ENCODE measurements around the gene VPS16. TPM values are rescaled to one million over a fixed set of nuclear protein-coding genes. Genes with fewer than 3 reads are reported as not detected.

VPS16 gene
- total and polyA plus RNA-seq, 2 donors (not counting 1 experiment from before 2014, with no cell fraction given), result 63.0 to 68.2 TPM

DNA sequence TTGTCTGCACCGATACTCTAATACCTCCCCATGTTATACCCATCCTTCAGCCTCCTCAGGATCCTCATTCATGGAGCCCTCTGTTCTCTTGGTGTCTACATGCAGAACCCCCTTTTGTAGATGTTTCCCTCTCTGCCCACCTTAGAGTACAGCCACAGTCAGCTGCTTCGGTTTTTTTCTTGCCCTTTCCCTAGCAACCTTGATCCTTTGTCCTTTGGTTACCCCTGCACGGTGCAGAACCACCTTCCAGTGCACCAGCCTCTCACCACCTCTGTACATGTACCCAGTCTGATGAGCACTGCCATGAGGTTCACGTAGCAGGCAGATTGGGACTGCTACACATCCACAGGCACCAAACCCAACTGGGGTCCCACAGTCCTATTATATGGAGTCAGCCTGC, 7.3 kb downstream of the VPS16 start:
- CTCF ChIA-PET, result no interaction called here
- H2AFZ ChIP-seq (ENCODE audit: insufficient read depth, low read depth, low read length, poor library complexity, severe bottlenecking), result no peak overlapping the region
- H3K36me3 ChIP-seq (replicated peaks in 1 of 2; ENCODE audit: control extremely low read depth in 1 of 2, control insufficient read depth in 1 of 2, extremely low read depth in 1 of 2, insufficient read depth in 2 of 2, low read length in 1 of 2), result peaks cover 0 to 3% of the 10 kb centered on the region in 2 experiments
- peaks cover 14% of the 10 kb centered on the region for H3K4me1 Mint-ChIP-seq
- no peak overlapping the region for H3K4me3 Mint-ChIP-seq
- no peak for DNase-seq
- peaks cover 0 to 4% (median 0%) of the 10 kb centered on the region in 3 donors for H3K9me3 ChIP-seq (ENCODE audit: control extremely low read depth in 1 of 3, control insufficient read depth in 2 of 3, insufficient read depth in 1 of 3, low read length in 2 of 3)
- POLR2A ChIA-PET, result no interaction called here
- no peak overlapping the region for H3K4me2 ChIP-seq (replicated peaks; ENCODE audit: low read depth, low read length, poor library complexity, severe bottlenecking)
- peaks cover 4% of the 10 kb centered on the region for H4K20me1 ChIP-seq (ENCODE audit: control insufficient read depth, insufficient read depth, low read length, poor library complexity, severe bottlenecking)
- WGBS (ENCODE audit: insufficient coverage), result 98% methylated on average over 4 of the region's 4 CpGs
- no peak overlapping the region for H3K9ac ChIP-seq (ENCODE audit: low read length)
- TF ChIP-seq, protein P1, sequence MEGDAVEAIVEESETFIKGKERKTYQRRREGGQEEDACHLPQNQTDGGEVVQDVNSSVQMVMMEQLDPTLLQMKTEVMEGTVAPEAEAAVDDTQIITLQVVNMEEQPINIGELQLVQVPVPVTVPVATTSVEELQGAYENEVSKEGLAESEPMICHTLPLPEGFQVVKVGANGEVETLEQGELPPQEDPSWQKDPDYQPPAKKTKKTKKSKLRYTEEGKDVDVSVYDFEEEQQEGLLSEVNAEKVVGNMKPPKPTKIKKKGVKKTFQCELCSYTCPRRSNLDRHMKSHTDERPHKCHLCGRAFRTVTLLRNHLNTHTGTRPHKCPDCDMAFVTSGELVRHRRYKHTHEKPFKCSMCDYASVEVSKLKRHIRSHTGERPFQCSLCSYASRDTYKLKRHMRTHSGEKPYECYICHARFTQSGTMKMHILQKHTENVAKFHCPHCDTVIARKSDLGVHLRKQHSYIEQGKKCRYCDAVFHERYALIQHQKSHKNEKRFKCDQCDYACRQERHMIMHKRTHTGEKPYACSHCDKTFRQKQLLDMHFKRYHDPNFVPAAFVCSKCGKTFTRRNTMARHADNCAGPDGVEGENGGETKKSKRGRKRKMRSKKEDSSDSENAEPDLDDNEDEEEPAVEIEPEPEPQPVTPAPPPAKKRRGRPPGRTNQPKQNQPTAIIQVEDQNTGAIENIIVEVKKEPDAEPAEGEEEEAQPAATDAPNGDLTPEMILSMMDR (IDR thresholded peaks at IDR 0.05), result no peak
- TF ChIP-seq EZH2 (IDR thresholded peaks at IDR 0.05; ENCODE audit: borderline replicate concordance, insufficient read depth, low read depth, low read length, poor library complexity, severe bottlenecking), result no peak
- H3K4me1 ChIP-seq (ENCODE audit: control insufficient read depth in 2 of 2, insufficient read depth in 2 of 2, low read length in 2 of 2), result peaks cover 5 to 8% of the 10 kb centered on the region in 2 donors
- H3K27ac Mint-ChIP-seq, result no peak overlapping the region
- intact Hi-C loops (cut with micrococcal nuclease), result no loop called here
- H3K27me3 ChIP-seq (replicated peaks in 1 of 4; ENCODE audit: control extremely low read depth in 1 of 4, control insufficient read depth in 3 of 4, insufficient read depth in 4 of 4, low read length in 3 of 4), result no peaks in the 10 kb centered on the region
- no peak overlapping the region for H3K4me3 ChIP-seq (ENCODE audit: control extremely low read depth in 1 of 5, extremely low read depth in 1 of 5, insufficient read depth in 1 of 5, low read depth in 2 of 5, low read length in 4 of 5)
- no peak for ATAC-seq (ENCODE audit: low read depth)
- no peak overlapping the region for H3K27ac ChIP-seq (ENCODE audit: low read length in 2 of 2)
- H3K9me3 Mint-ChIP-seq (ENCODE audit: insufficient read depth), result no peaks in the 10 kb centered on the region
- H3K79me2 ChIP-seq (ENCODE audit: control insufficient read depth, insufficient read depth, low read length), result peaks cover 15% of the 10 kb centered on the region
- no peaks in the 10 kb centered on the region for H3K27me3 Mint-ChIP-seq

DNA sequence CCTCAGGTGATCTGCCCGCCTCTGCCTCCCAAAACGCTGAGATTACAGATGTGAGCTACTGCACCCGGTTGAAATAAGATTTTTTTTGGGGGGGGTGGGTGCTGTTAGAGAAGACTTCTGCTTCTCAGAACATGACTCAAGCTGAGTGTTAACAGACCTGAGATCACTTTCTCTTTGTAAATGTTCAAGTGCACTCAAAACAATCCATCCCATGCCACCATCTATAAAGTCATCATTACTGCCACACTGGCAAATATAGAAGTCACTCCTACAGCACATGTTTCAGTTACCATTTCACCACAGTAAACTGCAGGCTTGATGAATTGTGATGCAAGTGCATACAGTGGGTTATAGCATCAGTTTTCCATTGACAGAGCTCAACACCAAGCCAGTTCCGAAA, 9.0 kb downstream of the VPS16 start:
- no peak overlapping the region for H3K27ac Mint-ChIP-seq
- no peak for DNase-seq
- H3K79me2 ChIP-seq (ENCODE audit: control insufficient read depth, insufficient read depth, low read length), result peaks cover 19% of the 10 kb centered on the region
- H3K4me2 ChIP-seq (replicated peaks; ENCODE audit: low read depth, low read length, poor library complexity, severe bottlenecking), result no peak overlapping the region
- peaks cover 0 to 4% (median 0%) of the 10 kb centered on the region in 3 donors for H3K9me3 ChIP-seq (ENCODE audit: control extremely low read depth in 1 of 3, control insufficient read depth in 2 of 3, insufficient read depth in 1 of 3, low read length in 2 of 3)
- H3K27me3 ChIP-seq (replicated peaks in 1 of 4; ENCODE audit: control extremely low read depth in 1 of 4, control insufficient read depth in 3 of 4, insufficient read depth in 4 of 4, low read length in 3 of 4), result no peaks in the 10 kb centered on the region
- H3K4me3 Mint-ChIP-seq, result no peak overlapping the region
- peaks cover 16% of the 10 kb centered on the region for H3K4me1 Mint-ChIP-seq
- CTCF ChIA-PET, result interaction anchor here (0.9 to 1.1 kb wide), 3 partner anchors 21 to 326 kb away, joined by 3 read pairs; no protein-coding TSS in a partner anchor
- intact Hi-C loops (cut with micrococcal nuclease), result no loop called here
- ATAC-seq (ENCODE audit: low read depth), result no peak
- no peak overlapping the region for H2AFZ ChIP-seq (ENCODE audit: insufficient read depth, low read depth, low read length, poor library complexity, severe bottlenecking)
- H3K9ac ChIP-seq (ENCODE audit: low read length), result no peak overlapping the region
- H4K20me1 ChIP-seq (ENCODE audit: control insufficient read depth, insufficient read depth, low read length, poor library complexity, severe bottlenecking), result peaks cover 5% of the 10 kb centered on the region
- no peaks in the 10 kb centered on the region for H3K27me3 Mint-ChIP-seq
- H3K4me3 ChIP-seq (ENCODE audit: control extremely low read depth in 1 of 5, extremely low read depth in 1 of 5, insufficient read depth in 1 of 5, low read depth in 2 of 5, low read length in 4 of 5), result no peak overlapping the region
- no peaks in the 10 kb centered on the region for H3K9me3 Mint-ChIP-seq (ENCODE audit: insufficient read depth)
- H3K4me1 ChIP-seq (ENCODE audit: control insufficient read depth in 2 of 2, insufficient read depth in 2 of 2, low read length in 2 of 2), result peaks cover 5 to 8% of the 10 kb centered on the region in 2 donors
- POLR2A ChIA-PET, result no interaction called here
- no peak for TF ChIP-seq EZH2 (IDR thresholded peaks at IDR 0.05; ENCODE audit: borderline replicate concordance, insufficient read depth, low read depth, low read length, poor library complexity, severe bottlenecking)
- TF ChIP-seq, protein P1 (IDR thresholded peaks at IDR 0.05), result no peak
- no peak overlapping the region for H3K27ac ChIP-seq (ENCODE audit: low read length in 2 of 2)
- peaks cover 0 to 2% of the 10 kb centered on the region in 2 experiments for H3K36me3 ChIP-seq (replicated peaks in 1 of 2; ENCODE audit: control extremely low read depth in 1 of 2, control insufficient read depth in 1 of 2, extremely low read depth in 1 of 2, insufficient read depth in 2 of 2, low read length in 1 of 2)
- 83% methylated on average over 4 of the region's 4 CpGs for WGBS (ENCODE audit: insufficient coverage)
